ENCODE results near the gene ZSCAN21.

ZSCAN21 gene

DNA sequence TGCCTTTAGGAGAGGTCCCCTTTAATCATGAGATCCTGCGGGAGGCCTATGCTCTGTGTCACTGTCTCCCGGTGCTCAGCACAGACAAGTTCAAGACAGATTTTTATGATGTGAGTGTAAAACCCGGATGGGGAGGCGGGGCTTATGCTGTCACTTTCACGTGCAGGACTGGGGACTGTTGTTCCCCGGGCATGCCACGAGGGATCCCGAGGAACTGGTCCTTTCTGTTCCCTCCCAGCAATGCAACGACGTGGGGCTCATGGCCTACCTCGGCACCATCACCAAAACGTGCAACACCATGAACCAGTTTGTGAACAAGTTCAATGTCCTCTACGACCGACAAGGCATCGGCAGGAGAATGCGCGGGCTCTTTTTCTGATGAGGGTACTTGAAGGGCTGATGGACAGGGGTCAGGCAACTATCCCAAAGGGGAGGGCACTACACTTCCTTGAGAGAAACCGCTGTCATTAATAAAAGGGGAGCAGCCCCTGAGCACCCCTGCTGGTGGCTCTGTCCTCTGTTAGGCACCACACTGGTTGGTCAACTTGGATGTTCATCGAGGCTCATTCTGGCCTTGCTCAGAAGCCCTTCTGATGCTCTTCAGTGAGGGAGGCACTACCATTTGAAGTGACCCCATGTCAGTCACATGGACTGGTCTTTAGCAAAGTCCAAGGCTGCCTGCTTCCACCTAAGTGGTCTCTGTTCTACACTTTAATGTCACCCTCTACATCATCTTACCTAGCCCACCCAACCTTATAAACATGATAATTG, 42.0 kb downstream of the ZSCAN21 start:
- Histone ChIP-seq H3K4me1 (ENCODE audit: control insufficient read depth, low read depth, low read length) (no peaks in the 10 kb centered on the region), H3K36me3 (ENCODE audit: control insufficient read depth, low read depth, low read length) (peaks cover 61% of the 10 kb centered on the region), H3K9me3 (ENCODE audit: control insufficient read depth, low read depth, low read length) (no peaks in the 10 kb centered on the region), H3K27ac (ENCODE audit: low read length) (no peak overlapping the region), H3K4me3 (ENCODE audit: low read length) (no peak overlapping the region), H3K9ac (ENCODE audit: low read length) (no peak overlapping the region), H3K27me3 (ENCODE audit: control insufficient read depth, insufficient read depth, low read length) (no peaks in the 10 kb centered on the region)

DNA sequence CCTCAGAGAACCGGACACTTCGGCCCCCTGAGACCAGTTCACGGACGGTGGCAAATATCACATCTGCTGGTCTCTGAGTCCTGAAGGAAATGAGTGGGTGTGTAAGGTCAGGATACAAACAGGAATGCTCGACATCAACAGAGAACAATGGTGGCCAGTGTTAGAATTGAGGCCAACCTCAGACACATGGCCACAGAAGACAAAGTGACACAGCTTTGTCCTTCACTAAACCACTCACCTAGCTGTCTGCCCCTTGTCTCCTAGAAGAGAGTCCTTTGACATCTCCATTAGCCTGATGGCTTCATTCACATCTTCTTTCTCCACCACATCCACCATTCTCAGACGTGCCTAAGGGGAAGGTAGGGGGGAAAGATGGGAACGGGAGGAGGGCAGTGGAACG, 43.5 kb downstream of the ZSCAN21 start:
- Histone ChIP-seq H3K27ac (ENCODE audit: low read length) (no peak overlapping the region), H3K9ac (ENCODE audit: low read length) (no peak overlapping the region), H3K4me3 (ENCODE audit: low read length) (no peak overlapping the region), H3K4me1 (ENCODE audit: control insufficient read depth, low read depth, low read length) (no peaks in the 10 kb centered on the region), H3K27me3 (ENCODE audit: control insufficient read depth, insufficient read depth, low read length) (no peaks in the 10 kb centered on the region), H3K9me3 (ENCODE audit: control insufficient read depth, low read depth, low read length) (no peaks in the 10 kb centered on the region), H3K36me3 (ENCODE audit: control insufficient read depth, low read depth, low read length) (peaks cover 75% of the 10 kb centered on the region)

DNA sequence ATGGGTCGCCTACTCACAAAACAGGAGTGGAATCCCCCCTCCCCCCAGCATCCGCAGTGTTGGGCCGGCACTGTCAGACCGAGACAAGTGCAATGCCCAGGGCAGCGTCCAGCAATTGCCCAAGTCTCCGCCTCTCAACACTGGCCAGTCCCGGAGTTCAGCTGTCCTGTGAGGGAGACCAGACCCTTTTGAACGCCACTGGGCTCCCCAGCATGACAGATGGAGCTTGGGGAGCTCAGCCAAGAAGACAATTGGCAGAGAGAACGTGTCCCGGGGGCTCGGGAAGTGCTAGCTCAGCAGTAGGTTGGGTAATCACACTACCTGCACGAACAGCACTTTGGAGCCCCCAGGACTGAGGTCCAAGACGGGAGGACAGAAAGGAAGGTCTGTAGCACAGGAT, 43.9 kb downstream of the ZSCAN21 start:
- Histone ChIP-seq H3K4me3 (ENCODE audit: low read length) (no peak overlapping the region), H3K9ac (ENCODE audit: low read length) (no peak overlapping the region), H3K4me1 (ENCODE audit: control insufficient read depth, low read depth, low read length) (no peaks in the 10 kb centered on the region), H3K27me3 (ENCODE audit: control insufficient read depth, insufficient read depth, low read length) (no peaks in the 10 kb centered on the region), H3K27ac (ENCODE audit: low read length) (no peak overlapping the region), H3K36me3 (ENCODE audit: control insufficient read depth, low read depth, low read length) (peaks cover 79% of the 10 kb centered on the region), H3K9me3 (ENCODE audit: control insufficient read depth, low read depth, low read length) (no peaks in the 10 kb centered on the region)

DNA sequence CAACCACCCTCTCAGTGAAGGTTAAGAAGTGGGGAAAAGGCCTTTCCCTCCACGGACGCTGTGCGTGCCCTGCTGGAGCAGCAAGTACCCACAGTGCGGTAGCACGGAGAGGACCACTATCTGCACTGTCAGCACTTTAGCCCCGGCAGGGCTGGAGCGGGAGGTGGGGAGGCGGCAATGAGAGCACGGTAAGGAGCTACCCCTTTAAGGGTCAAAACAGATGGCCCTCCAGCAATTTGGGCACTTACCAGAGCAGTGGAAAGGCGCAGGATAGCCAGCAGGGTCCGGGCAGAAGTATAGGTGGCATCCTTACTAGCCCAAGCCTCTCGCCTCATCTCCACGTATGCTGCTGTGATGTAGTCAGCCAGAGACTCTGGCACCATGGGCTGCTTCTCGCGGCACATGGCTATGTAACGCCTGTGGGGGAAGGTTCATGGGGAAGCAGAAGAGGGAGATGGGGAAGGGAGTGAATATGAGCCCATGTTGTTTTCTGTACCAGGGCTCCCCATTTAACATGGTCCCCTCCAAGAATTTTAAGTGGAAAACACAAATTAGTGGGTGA, 44.4 kb downstream of the ZSCAN21 start:
- Histone ChIP-seq H3K9ac (ENCODE audit: low read length) (no peak overlapping the region), H3K9me3 (ENCODE audit: control insufficient read depth, low read depth, low read length) (no peaks in the 10 kb centered on the region), H3K27me3 (ENCODE audit: control insufficient read depth, insufficient read depth, low read length) (no peaks in the 10 kb centered on the region), H3K4me3 (ENCODE audit: low read length) (no peak overlapping the region), H3K36me3 (ENCODE audit: control insufficient read depth, low read depth, low read length) (peaks cover 84% of the 10 kb centered on the region), H3K4me1 (ENCODE audit: control insufficient read depth, low read depth, low read length) (no peaks in the 10 kb centered on the region), H3K27ac (ENCODE audit: low read length) (no peak overlapping the region)

DNA sequence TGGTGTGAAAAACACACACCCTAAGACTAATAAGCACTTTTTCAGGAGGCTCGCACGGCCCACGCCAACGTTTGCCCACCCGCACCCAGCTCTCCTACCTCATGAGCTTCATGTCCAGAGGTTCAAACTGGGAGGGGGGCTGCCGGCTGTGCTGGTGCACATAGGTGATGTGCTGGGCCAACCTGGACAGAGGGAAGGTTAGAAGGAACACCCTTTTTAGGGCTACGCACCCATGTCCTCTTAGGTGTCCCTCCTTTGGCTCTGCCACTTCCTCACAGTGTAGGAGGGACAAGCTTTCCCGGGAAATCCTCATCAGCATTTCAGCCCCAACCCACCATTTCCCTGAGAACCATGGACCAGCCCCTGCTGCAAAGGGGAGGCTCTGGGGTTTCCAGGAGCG, 45.7 kb downstream of the ZSCAN21 start:
- no peak overlapping the region for H3K27ac ChIP-seq (ENCODE audit: low read length)
- no peak overlapping the region for H3K9ac ChIP-seq (ENCODE audit: low read length)
- H3K36me3 ChIP-seq (ENCODE audit: control insufficient read depth, low read depth, low read length) = peaks cover 95% of the 10 kb centered on the region
- H3K9me3 ChIP-seq (ENCODE audit: control insufficient read depth, low read depth, low read length) = no peaks in the 10 kb centered on the region
- H3K4me3 ChIP-seq (ENCODE audit: low read length) = no peak overlapping the region
- H3K4me1 ChIP-seq (ENCODE audit: control insufficient read depth, low read depth, low read length) = no peaks in the 10 kb centered on the region
- no peaks in the 10 kb centered on the region for H3K27me3 ChIP-seq (ENCODE audit: control insufficient read depth, insufficient read depth, low read length)

DNA sequence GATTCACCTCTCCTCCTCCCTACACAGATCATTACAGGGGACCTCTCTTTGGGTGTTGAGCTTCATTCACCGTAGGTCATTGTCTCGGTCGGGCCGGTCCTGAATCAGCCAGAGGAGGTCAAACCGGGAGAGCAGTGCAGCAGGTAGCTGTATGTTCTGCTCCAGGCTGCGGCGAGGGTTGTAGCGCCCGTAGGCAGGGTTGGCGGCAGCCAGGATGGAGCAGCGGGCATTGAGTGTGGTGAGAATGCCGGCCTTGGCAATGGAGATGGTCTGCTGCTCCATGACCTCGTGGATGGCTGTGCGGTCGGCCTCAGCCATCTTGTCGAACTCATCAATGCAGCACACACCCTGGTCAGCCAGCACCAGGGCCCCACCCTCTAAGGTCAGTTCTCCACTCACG, 46.1 kb downstream of the ZSCAN21 start:
- Histone ChIP-seq H3K27ac (ENCODE audit: low read length) (no peak overlapping the region), H3K9me3 (ENCODE audit: control insufficient read depth, low read depth, low read length) (no peaks in the 10 kb centered on the region), H3K4me3 (ENCODE audit: low read length) (no peak overlapping the region), H3K27me3 (ENCODE audit: control insufficient read depth, insufficient read depth, low read length) (no peaks in the 10 kb centered on the region), H3K9ac (ENCODE audit: low read length) (no peak overlapping the region), H3K4me1 (ENCODE audit: control insufficient read depth, low read depth, low read length) (no peaks in the 10 kb centered on the region), H3K36me3 (ENCODE audit: control insufficient read depth, low read depth, low read length) (peaks cover 91% of the 10 kb centered on the region)

DNA sequence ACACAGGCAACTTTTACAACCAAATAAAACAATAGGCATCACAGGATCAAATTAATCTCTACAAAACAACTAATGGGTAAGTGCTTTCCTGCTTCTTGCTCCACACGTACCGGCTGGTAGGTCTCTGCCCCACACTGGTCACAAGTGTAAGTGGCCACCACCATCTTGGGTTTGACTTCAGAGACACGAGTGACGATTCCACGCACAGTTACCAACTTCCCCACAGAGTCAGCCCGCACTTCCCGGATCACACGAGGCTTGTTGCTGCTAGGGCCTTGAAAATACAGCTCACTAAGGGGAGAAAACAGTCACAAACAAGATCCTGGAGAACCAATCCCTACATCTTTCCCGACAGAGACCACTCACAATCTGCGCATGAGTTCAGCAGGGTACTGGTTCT, 49.3 kb downstream of the ZSCAN21 start:
- Histone ChIP-seq H3K4me1 (ENCODE audit: control insufficient read depth, low read depth, low read length) (peaks cover 5% of the 10 kb centered on the region), H3K9ac (ENCODE audit: low read length) (no peak overlapping the region), H3K27me3 (ENCODE audit: control insufficient read depth, insufficient read depth, low read length) (no peaks in the 10 kb centered on the region), H3K36me3 (ENCODE audit: control insufficient read depth, low read depth, low read length) (peaks cover 63% of the 10 kb centered on the region), H3K9me3 (ENCODE audit: control insufficient read depth, low read depth, low read length) (no peaks in the 10 kb centered on the region), H3K27ac (ENCODE audit: low read length) (no peak overlapping the region), H3K4me3 (ENCODE audit: low read length) (peak overlapping the region; percentile 97)

DNA sequence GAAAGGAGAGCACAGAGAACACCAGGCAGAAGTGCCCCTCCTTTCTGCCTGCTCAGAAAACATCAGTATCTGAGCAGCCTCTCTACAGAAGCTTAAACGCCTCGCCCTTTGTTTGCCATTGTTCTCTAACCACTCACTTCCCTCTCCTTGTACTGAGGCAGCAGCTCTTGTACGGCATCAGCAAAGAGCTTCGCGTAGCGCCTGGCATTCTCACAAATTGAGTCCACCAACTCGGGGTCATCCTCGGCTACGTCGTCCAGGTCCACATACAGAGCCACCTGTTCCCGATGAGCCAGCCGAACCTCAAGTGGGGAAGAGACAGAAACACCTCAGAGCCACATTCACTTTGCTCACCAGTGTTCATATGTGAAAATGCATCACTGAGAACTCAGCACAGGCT, 49.9 kb downstream of the ZSCAN21 start:
- Histone ChIP-seq H3K27ac (ENCODE audit: low read length) (peak overlapping the region; percentile 99), H3K27me3 (ENCODE audit: control insufficient read depth, insufficient read depth, low read length) (no peaks in the 10 kb centered on the region), H3K9ac (ENCODE audit: low read length) (peak overlapping the region; percentile 100), H3K4me3 (ENCODE audit: low read length) (peak overlapping the region; percentile 97), H3K4me1 (ENCODE audit: control insufficient read depth, low read depth, low read length) (peaks cover 5% of the 10 kb centered on the region), H3K36me3 (ENCODE audit: control insufficient read depth, low read depth, low read length) (peaks cover 57% of the 10 kb centered on the region), H3K9me3 (ENCODE audit: control insufficient read depth, low read depth, low read length) (no peaks in the 10 kb centered on the region)

DNA sequence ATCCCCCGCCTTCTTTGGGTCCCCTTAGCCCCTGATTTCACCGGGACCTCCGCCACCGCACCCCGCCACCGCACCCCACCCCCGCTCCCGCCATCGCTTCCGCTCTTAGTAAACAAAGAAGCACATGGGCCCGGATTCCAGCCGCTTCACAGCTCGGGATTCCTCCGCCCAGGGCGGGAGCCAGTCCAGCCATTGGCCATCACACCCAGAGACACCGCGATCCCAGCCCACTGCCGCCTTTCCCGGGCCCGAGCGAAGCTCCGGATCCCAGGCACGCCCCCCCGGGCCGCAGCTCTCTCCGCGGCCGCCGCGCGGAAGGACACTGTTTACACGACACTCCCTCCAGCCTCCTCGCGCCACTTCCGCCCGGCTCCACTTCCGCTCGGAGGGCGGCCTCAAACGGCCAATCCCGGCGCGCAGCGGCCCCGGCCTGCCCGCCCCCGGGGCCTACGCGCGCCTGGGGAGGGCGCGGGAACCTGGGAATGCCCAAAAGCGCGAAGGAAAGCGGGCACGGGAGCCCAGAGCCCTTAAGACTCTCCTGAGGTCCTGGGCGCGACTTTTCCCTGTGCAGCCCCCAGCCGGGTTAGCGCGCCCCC, 50.9 kb downstream of the ZSCAN21 start:
- peaks cover 52% of the 10 kb centered on the region for H3K36me3 ChIP-seq (ENCODE audit: control insufficient read depth, low read depth, low read length)
- H3K9ac ChIP-seq (ENCODE audit: low read length) = peak overlapping the region; percentile 100

DNA sequence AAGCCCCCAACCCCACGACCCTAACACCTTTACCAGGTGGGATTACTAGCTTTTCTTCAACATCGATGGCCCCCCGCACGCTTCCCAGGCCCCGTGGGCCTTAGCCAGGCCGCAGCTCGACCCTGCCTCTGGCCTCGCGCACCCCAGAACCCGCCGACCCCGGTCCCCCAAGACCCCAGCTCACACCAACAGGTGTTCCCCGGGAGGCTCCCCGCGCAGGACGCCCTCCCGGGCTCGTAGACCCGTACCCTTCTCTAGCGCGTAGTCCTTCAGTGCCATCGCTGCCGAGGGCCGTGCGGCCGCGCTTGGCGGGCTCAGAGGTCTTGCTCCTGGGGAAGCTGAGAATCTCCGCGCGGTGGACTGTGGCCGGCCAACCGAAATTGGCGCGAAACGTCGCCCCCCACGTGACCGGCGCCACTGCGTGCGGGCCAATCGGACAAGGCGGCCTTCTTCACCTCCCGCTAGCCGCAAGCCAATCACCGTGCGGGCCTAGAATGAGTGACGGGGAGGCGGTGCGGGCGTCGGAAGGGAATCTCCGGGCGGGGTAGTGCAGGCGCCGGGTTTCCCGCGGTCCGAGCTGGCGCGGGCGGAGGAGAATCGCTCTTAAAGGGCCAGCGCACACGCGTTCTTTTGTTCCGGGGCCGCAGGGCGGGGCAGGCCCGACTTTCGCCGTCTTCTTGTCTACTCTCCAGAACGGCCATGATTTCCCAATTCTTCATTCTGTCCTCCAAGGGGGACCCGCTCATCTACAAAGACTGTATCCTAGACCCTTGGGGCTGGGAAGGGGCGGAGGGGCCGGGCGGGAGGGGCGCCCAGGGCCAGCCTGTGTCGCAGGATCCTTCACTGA, 51.7 kb downstream of the ZSCAN21 start, which contains the start of the genes AP4M1 and MCM7:
AP4M1 (plus strand) TSS at position 628 of the 847 bp plus-strand sequence; CDS start at position 700, 72 bp downstream.
MCM7 (minus strand) TSS at position 382 of the 847 bp plus-strand sequence; CDS start at position 279, 103 bp downstream.
- peak within 1 kb of the TSS; percentile 99 for H3K27ac ChIP-seq (ENCODE audit: low read length)
- H3K9ac ChIP-seq (ENCODE audit: low read length) = peak within 1 kb of the TSS; percentile 100
- peaks cover 51% of the 10 kb centered on the region for H3K36me3 ChIP-seq (ENCODE audit: control insufficient read depth, low read depth, low read length)

More for the DNA sequence above, 50.9 kb downstream of the ZSCAN21 start:
- peak overlapping the region; percentile 97 for H3K4me3 ChIP-seq (ENCODE audit: low read length)
- peak overlapping the region; percentile 99 for H3K27ac ChIP-seq (ENCODE audit: low read length)
- peaks cover 5% of the 10 kb centered on the region for H3K4me1 ChIP-seq (ENCODE audit: control insufficient read depth, low read depth, low read length)
- no peaks in the 10 kb centered on the region for H3K27me3 ChIP-seq (ENCODE audit: control insufficient read depth, insufficient read depth, low read length)
- no peaks in the 10 kb centered on the region for H3K9me3 ChIP-seq (ENCODE audit: control insufficient read depth, low read depth, low read length)

More for the DNA sequence above, 51.7 kb downstream of the ZSCAN21 start, which contains the start of the genes AP4M1 and MCM7:
- Histone ChIP-seq H3K9me3 (ENCODE audit: control insufficient read depth, low read depth, low read length) (no peaks in the 10 kb centered on the region), H3K27me3 (ENCODE audit: control insufficient read depth, insufficient read depth, low read length) (no peaks in the 10 kb centered on the region), H3K4me1 (ENCODE audit: control insufficient read depth, low read depth, low read length) (peaks cover 5% of the 10 kb centered on the region), H3K4me3 (ENCODE audit: low read length) (peak within 1 kb of the TSS; percentile 97)

Data from iPS-18a (cell line).